K562 (cell line): ENCODE results near the gene TTLL9. TPM values are rescaled to one million over a fixed set of nuclear protein-coding genes. Genes with fewer than 3 reads are reported as not detected.

Experiments used
- ATAC-seq: fragments of 200-7000 bp; cut with Tn5 transposase; 3 replicates; pipeline ENCODE4 v1.9.1; 2020; ENCODE audit warnings: moderate library complexity
- BruUV-seq: library from RNA; stranded (reverse); fragments of 400-500 nt; replicated peaks from 2 replicates; lab custom pipeline; 2021; lab: Mats Ljungman, UMichigan
- CTCF ChIA-PET: fragments of 300-600 bp; formaldehyde crosslinking; extraction: SDS; loops from one replicate; lab custom pipeline; 2021; ENCODE audit warnings: low intra/inter-chr PET ratio; lab: Yijun Ruan, JAX
- POLR2A ChIA-PET: fragments of 300-600, 350-650 bp; sonication (Branson Sonifier 250); formaldehyde crosslinking; extraction: SDS; loops from one replicate; lab custom pipeline; 2021; ENCODE audit warnings: antibody characterized with exemption, inconsistent platforms; lab: Yijun Ruan, JAX
- DNase-seq, 4 experiments: peaks; one replicate each; pipeline versions ENCODE4 v3.0.0 to v3.0.0-alpha.2; 2011 to 2018; ENCODE audit warnings: low spot score in 3 of 4, mixed read lengths in 3 of 4; ENCODE audit errors: extremely low read depth in 1 of 4
- FAIRE-seq: peaks from 2 replicates; lab custom pipeline; 2011; peaks lifted over from hg19 to GRCh38; lab: Jason Lieb, UNC
- H2AFZ ChIP-seq: 2 replicates; pipeline ENCODE4 v1.6.0; 2011; ENCODE audit warnings: low read depth, low read length, control low read depth, inconsistent platforms
- H3K27ac ChIP-seq: fragments of 200-600 bp; 3 replicates; pipeline ENCODE4 v1.8.0; 2011; ENCODE audit warnings: low read depth, mild to moderate bottlenecking, control low read depth, inconsistent platforms, low read length, moderate library complexity, mixed read lengths; ENCODE audit errors: extremely low read depth
- H3K27me3 ChIP-seq, 2 experiments: fragments of 300-600 bp in 1 of 2; 2 replicates in 1 of 2; 3 replicates in 1 of 2; pipeline versions ENCODE4 v1.6.0 to v1.8.0; 2011; ENCODE audit warnings: inconsistent platforms in 2 of 2, low read length in 2 of 2, mild to moderate bottlenecking in 1 of 2, mixed read lengths in 1 of 2, moderate library complexity in 1 of 2; ENCODE audit not compliant: control insufficient read depth in 2 of 2, insufficient read depth in 2 of 2
- H3K36me3 ChIP-seq: fragments of 300-600 bp; 3 replicates; pipeline ENCODE4 v1.8.0; 2011; ENCODE audit warnings: mild to moderate bottlenecking, low read length, inconsistent platforms; ENCODE audit not compliant: control insufficient read depth, insufficient read depth
- H3K4me1 ChIP-seq, 2 experiments: fragments of 200-600 bp in 1 of 2; replicated peaks in 1 of 2; 2 replicates in 1 of 2; 3 replicates in 1 of 2; pipeline versions ENCODE4 v1.5.1 to v1.8.0; 2011; ENCODE audit warnings: inconsistent platforms in 2 of 2, low read length in 2 of 2, mild to moderate bottlenecking in 1 of 2, mixed read lengths in 1 of 2, moderate library complexity in 1 of 2; ENCODE audit not compliant: control insufficient read depth in 2 of 2, insufficient read depth in 2 of 2
- H3K4me2 ChIP-seq: 2 replicates; pipeline ENCODE4 v1.6.1; 2011; ENCODE audit warnings: low read length, control low read depth, inconsistent platforms, mixed read lengths; ENCODE audit not compliant: insufficient read depth
- H3K4me3 ChIP-seq: fragments of 200-600 bp; sonication (generic), shearing (Covaris generic); 2 replicates; pipeline ENCODE4 v1.5.1; 2016; ENCODE audit warnings: control low read depth, inconsistent platforms
- H3K79me2 ChIP-seq: fragments of 200-600 bp; 3 replicates; pipeline ENCODE4 v1.8.0; 2011; ENCODE audit warnings: low read length, inconsistent platforms; ENCODE audit not compliant: control insufficient read depth, insufficient read depth
- H3K9ac ChIP-seq, 2 experiments: 2 replicates each; pipeline versions ENCODE4 v1.6.0 to v1.6.1; 2011; ENCODE audit warnings: low read depth in 2 of 2, low read length in 2 of 2, control low read depth in 1 of 2, inconsistent platforms in 1 of 2, mild to moderate bottlenecking in 1 of 2, mixed read lengths in 1 of 2; ENCODE audit not compliant: insufficient read depth in 1 of 2
- H3K9me1 ChIP-seq: one replicate; pipeline ENCODE4 v1.6.0; 2011; ENCODE audit warnings: inconsistent platforms, mild to moderate bottlenecking, low read length, moderate library complexity; ENCODE audit not compliant: control insufficient read depth, insufficient read depth
- H3K9me3 ChIP-seq: replicated peaks from 2 replicates; pipeline ENCODE4 v1.5.1; 2011; ENCODE audit warnings: low read depth, low read length, inconsistent platforms; ENCODE audit not compliant: control insufficient read depth, insufficient read depth
- H4K20me1 ChIP-seq: replicated peaks from 2 replicates; pipeline ENCODE4 v1.6.1; 2011; ENCODE audit warnings: low read length, inconsistent platforms, mixed read lengths; ENCODE audit not compliant: control insufficient read depth, insufficient read depth
- ADNP ChIP-seq: fragments of 200-800 bp; sonication (Bioruptor generic); IDR thresholded peaks from 2 replicates; pipeline ENCODE4 v1.6.1; 2016; ENCODE audit warnings: missing genetic modification characterization, missing compliant biosample characterization
- BCOR ChIP-seq: fragments of 450-650 bp; IDR thresholded peaks from 2 replicates; pipeline ENCODE4 v1.6.1; 2016
- CBFA2T2 ChIP-seq: fragments of 450-650 bp; conservative IDR thresholded peaks from 2 replicates; pipeline ENCODE4 v1.6.1; 2017; ENCODE audit warnings: mild to moderate bottlenecking
- CBFA2T3 ChIP-seq: fragments of 450-650 bp; IDR thresholded peaks from 2 replicates; pipeline ENCODE4 v1.6.1; 2017
- CHD4 ChIP-seq: fragments of 200-600 bp; sonication (generic); IDR thresholded peaks from 3 replicates; pipeline ENCODE4 v1.6.1; 2012; ENCODE audit warnings: low read depth, mild to moderate bottlenecking, mixed read lengths, low read length, inconsistent platforms; ENCODE audit not compliant: insufficient read depth, insufficient replicate concordance, poor library complexity, severe bottlenecking
- ESRRA ChIP-seq: fragments of 450-650 bp; IDR thresholded peaks from 2 replicates; pipeline ENCODE4 v1.6.1; 2014; ENCODE audit warnings: low read depth, mild to moderate bottlenecking, moderate library complexity, borderline replicate concordance
- EWSR1 ChIP-seq: fragments of 450-650 bp; IDR thresholded peaks from 2 replicates; pipeline ENCODE4 v1.6.1; 2018; ENCODE audit warnings: borderline replicate concordance, mild to moderate bottlenecking, low read depth, moderate library complexity; ENCODE audit not compliant: partially characterized antibody
- HDAC2 ChIP-seq: fragments of 450-650 bp; IDR thresholded peaks from 2 replicates; pipeline ENCODE4 v1.6.1; 2016; ENCODE audit warnings: mild to moderate bottlenecking
- KDM1A ChIP-seq, 2 experiments: fragments of 450-650 bp; IDR thresholded peaks; 2 replicates each; pipeline ENCODE4 v1.6.1; 2016; ENCODE audit warnings: mild to moderate bottlenecking in 2 of 2
- PTBP1 ChIP-seq: fragments of 200-400 bp; formaldehyde crosslinking; IDR thresholded peaks from 2 replicates; pipeline ENCODE4 v1.6.1; 2017; ENCODE audit warnings: low read depth, low read length
- RBM25 ChIP-seq: fragments of 200-400 bp; formaldehyde crosslinking; IDR thresholded peaks from 2 replicates; pipeline ENCODE4 v1.6.1; 2018; ENCODE audit warnings: low read length, low read depth, moderate library complexity; ENCODE audit not compliant: severe bottlenecking
- SMARCA5 ChIP-seq: fragments of 450-650 bp; IDR thresholded peaks from 2 replicates; pipeline ENCODE4 v1.6.1; 2016
- ZBTB11 ChIP-seq, 3 experiments: fragments of 200-800 bp in 1 of 3; fragments of 250-450 bp in 1 of 3; fragments of 450-650 bp in 1 of 3; sonication (Bioruptor Pico) in 1 of 3; sonication (Bioruptor generic) in 1 of 3; formaldehyde crosslinking in 1 of 3; IDR thresholded peaks; 2 replicates each; pipeline versions ENCODE4 v1.6.1 to v1.8.0; 2016 to 2022; ENCODE audit warnings: mild to moderate bottlenecking in 2 of 3, missing genetic modification characterization in 2 of 3, missing compliant biosample characterization in 1 of 3, moderate library complexity in 1 of 3
- ZBTB9 ChIP-seq: fragments of 450-650 bp; formaldehyde crosslinking; IDR thresholded peaks from 2 replicates; pipeline ENCODE4 v1.4.0; 2020; ENCODE audit warnings: mild to moderate bottlenecking, moderate library complexity
- ZNF217 ChIP-seq: sonication (generic); formaldehyde crosslinking; IDR thresholded peaks from 2 replicates; pipeline ENCODE4 v1.8.0; 2022; ENCODE audit warnings: mild to moderate bottlenecking, missing genetic modification reagents
- WGBS: fragments of 100-300 bp; shearing (Covaris generic); methylation state at CpG from one replicate; pipeline ENCODE4 v1.1.6; 2016; ENCODE audit warnings: low coverage, mixed read lengths; ENCODE audit not compliant: insufficient coverage; ENCODE audit errors: missing lambda C conversion rate; 5-methylcytosine and 5-hydroxymethylcytosine counted together
- in situ Hi-C: fragments of 300-500 bp; cut with MboI; formaldehyde crosslinking; loops from 4 replicates; pipeline ENCODE4 v1.15.0; 2018; ENCODE audit warnings: inconsistent platforms, mixed read lengths
- intact Hi-C: fragments of 100-400 bp; cut with micrococcal nuclease; formaldehyde crosslinking; loops from 2 replicates; pipeline ENCODE4 v1.14.2; 2022
- polyA plus RNA-seq, 8 experiments: library from polyadenylated mRNA; depleted of rRNA in 4 of 8; stranded (reverse) in 5 of 8; unstranded in 3 of 8; fragments of >200 nt; fragmentation: Nextera tagmentation in 2 of 8; fragmentation: Illumina TruSeq in 1 of 8; extraction: Ambion mirVana in 2 of 8; extraction: Trizol in 1 of 8; gene quantifications; 2 replicates each; pipeline versions ENCODE4 v1.2.1 to v1.2.3, GENCODE V29; 2011 to 2014; ENCODE audit warnings: inconsistent platforms in 1 of 8, missing spikeins in 1 of 8
- total RNA-seq, 7 experiments: library from RNA; depleted of rRNA in 6 of 7; stranded (reverse); fragments of >200 nt in 6 of 7; fragmentation: Illumina TruSeq in 2 of 7; extraction: Trizol in 2 of 7; gene quantifications; 2 replicates each; pipeline versions ENCODE4 v1.2.1 to v1.2.3, GENCODE V29; 2011 to 2021; ENCODE audit warnings: low replicate concordance in 1 of 7

Gene TTLL9
- total and polyA plus RNA-seq, 9 of the 15 experiments (the other 6 are each of a cell fraction or from before 2014, with no cell fraction given) = 0.06 to 0.07 TPM; not detected in 7

GRCh38 chr20:31838646-31839292 lies 31.7 kb upstream of the TTLL9 start (continued):
- TF ChIP-seq CBFA2T3 = 0 out of 2 replicates have a peak, but pooled peaks have one; percentile 39

- H3K27ac ChIP-seq = no peak overlapping the region
- H3K79me2 ChIP-seq = no peaks in the 10 kb centered on the region
- H3K9me3 ChIP-seq = no peaks in the 10 kb centered on the region
- no peak overlapping the region for H3K4me2 ChIP-seq
- H4K20me1 ChIP-seq = 0 out of 2 replicates have a peak, but pooled peaks cover 6% of the 10 kb centered on the region
- in situ Hi-C loops = loop anchor here (25.0 kb wide), 1 partner anchor 822 kb away; the partner anchor contains the start of gene C20orf203
- intact Hi-C loops = loop anchor here (5.0 kb wide), 1 partner anchor 278 kb away; no protein-coding TSS in a partner anchor
- ATAC-seq = no peak
- ChIA-PET CTCF (no interaction called here), POLR2A (interaction anchor here (0.5 to 1.5 kb wide), 2 partner anchors 13 to 276 kb away, joined by 3 to 4 read pairs; no protein-coding TSS in a partner anchor)
- no peaks in the 10 kb centered on the region for H3K9me1 ChIP-seq
- no peak overlapping the region for H3K4me3 ChIP-seq
- 30% methylated on average over 5 of the region's 5 CpGs for WGBS
- no peak overlapping the region for H2AFZ ChIP-seq
- H3K36me3 ChIP-seq = no peaks in the 10 kb centered on the region
- BruUV-seq = no TSS peak
- H3K27me3 ChIP-seq = no peaks in the 10 kb centered on the region; a peak in 1 of 5 replicates
- peaks cover 35 to 52% of the 10 kb centered on the region in 2 experiments for H3K4me1 ChIP-seq
- DNase-seq = peak in 1 of 4 experiments; percentile 16
- no peak overlapping the region for H3K9ac ChIP-seq
- FAIRE-seq = no peak
- peak; percentile 85; the same call in 1 of the 2 replicates for TF ChIP-seq HDAC2
- peak; percentile 96 for TF ChIP-seq BCOR
- peak; percentile 96 for TF ChIP-seq SMARCA5
- TF ChIP-seq EWSR1 = no peak
- peak; percentile 52 for TF ChIP-seq CBFA2T3
- TF ChIP-seq CBFA2T2 = peak; percentile 42
- TF ChIP-seq ZNF217 (CRISPR knock-in tag) = no peak
- TF ChIP-seq CHD4 = peak; percentile 21
- TF ChIP-seq ZBTB9 (CRISPR knock-in tag) = no peak
- peak; percentile 84; the same call in 1 of the 2 replicates for TF ChIP-seq PTBP1
- peak; percentile 86 for TF ChIP-seq ESRRA
- TF ChIP-seq RBM25 = peak; percentile 99
- no peak for TF ChIP-seq ZBTB11 (CRISPR knock-in tag; IDR thresholded peaks at IDR 0.05)
- TF ChIP-seq KDM1A (IDR thresholded peaks at IDR 0.05) = peak; percentile 83 to 91
- TF ChIP-seq ADNP (tag) = peak; percentile 90
Observed at GRCh38 chr20:31839782-31840487, 30.5 kb upstream of the TTLL9 start.
